GM19468 (cell line): ENCODE data around the gene AP4B1.
A peak's percentile ranks its signal among the peaks of the same experiment; 100 is the strongest.
"Not testable (repeated sequence)": the region's sequence is repeated elsewhere in the genome, so short reads cannot be mapped to it uniquely, and the experiment has no call there.

Experiments used
- ATAC-seq: cut with Tn5 transposase; IDR thresholded peaks from one replicate; pipeline ENCODE4 v1.9.1; 2021; ENCODE audit warnings: mild to moderate bottlenecking, moderate library complexity, moderate number of reproducible peaks; ENCODE audit not compliant: unreplicated experiment; ENCODE audit errors: extremely low read depth

Gene AP4B1

GRCh38 chr1:113904674-113905434 lies at the start of gene AP4B1, which contains the start of gene DCLRE1B:
TSS of gene AP4B1 (minus strand) at chr1:113904799. CDS start at chr1:113904717, 82 bp downstream.
TSS of gene DCLRE1B (plus strand) at chr1:113905326. CDS start at chr1:113905587, 261 bp downstream.
- ATAC-seq: peak; percentile 77

GRCh38 chr1:113951719-113952118 lies 47.1 kb upstream of the AP4B1 start:
- no peak for ATAC-seq

- ATAC-seq: no peak
Observed at GRCh38 chr1:113950908-113951307, 46.3 kb upstream of the AP4B1 start.

- no peak for ATAC-seq
Observed at GRCh38 chr1:113949007-113949406, 44.4 kb upstream of the AP4B1 start.

GRCh38 chr1:113948151-113948550 lies 43.6 kb upstream of the AP4B1 start:
- not testable (repeated sequence) for ATAC-seq

DNA sequence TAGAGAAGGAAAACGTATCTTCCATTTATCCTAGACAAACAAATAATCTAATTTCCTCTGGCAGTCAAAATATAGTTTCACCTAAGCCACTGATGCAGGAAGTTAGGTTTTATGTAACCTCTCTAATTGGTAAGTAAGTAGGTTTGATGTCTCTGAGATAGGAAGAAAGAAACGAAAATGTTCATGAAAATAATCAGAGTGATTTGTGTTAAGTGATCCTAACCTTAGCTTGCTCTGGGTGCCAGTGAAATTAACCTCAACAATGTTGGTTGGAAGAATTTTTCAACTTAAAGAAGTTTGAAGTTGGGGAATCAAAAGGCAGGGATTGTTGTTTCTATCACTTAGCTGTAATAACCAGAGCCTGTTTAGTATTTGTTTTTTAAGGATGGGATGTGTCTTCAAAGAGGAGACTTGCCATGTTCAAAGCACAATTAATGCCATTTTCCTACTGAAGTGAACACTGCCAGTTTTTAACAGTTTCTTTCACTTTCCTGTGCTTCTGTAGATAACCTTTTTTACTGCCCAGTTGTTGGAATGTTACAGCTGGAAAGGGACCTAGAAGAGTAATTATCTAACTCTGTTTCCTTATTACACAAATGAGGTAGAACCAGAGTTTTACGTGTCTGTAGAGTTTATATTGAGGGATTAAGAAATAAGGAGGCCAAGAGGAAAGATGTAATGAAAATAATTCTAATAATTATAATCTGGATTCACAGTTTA lies 42.9 kb upstream of the AP4B1 start:
- ATAC-seq: no peak

DNA sequence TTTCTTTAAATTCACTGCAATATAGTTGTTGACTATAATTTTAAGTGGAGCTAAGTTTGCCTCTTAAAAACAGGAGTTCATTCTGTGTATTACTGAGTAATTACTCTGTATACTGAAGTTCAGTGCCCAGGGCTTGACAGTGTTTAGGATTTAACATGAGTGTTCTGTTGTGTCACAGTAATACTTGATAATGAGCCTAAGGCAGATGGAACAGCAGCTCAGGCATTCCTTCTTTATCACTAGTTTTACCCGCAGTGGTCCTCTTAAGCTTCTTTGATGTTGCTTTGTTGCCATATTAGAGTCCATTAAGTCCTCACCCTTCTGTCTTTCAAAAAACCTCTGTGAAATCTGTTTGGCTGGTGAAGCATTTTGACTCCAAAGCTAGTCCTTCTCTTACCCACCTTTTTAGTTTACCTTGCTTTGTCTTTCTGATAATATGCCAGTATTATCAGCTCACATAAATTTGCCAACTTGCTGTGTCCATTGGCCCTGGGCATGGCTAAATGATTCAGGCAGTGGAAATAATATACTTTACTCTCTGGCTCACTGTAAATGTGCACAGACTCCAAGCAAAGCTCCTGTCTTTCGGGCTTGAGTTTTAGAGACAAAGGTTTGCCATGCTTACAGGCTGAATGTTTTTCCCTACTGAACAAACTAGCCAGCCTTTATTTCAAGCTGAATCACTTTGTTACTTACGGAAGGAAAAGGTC lies 42.2 kb upstream of the AP4B1 start:
- ATAC-seq: no peak

GRCh38 chr1:113946112-113946511 lies 41.5 kb upstream of the AP4B1 start:
- ATAC-seq: no peak

DNA sequence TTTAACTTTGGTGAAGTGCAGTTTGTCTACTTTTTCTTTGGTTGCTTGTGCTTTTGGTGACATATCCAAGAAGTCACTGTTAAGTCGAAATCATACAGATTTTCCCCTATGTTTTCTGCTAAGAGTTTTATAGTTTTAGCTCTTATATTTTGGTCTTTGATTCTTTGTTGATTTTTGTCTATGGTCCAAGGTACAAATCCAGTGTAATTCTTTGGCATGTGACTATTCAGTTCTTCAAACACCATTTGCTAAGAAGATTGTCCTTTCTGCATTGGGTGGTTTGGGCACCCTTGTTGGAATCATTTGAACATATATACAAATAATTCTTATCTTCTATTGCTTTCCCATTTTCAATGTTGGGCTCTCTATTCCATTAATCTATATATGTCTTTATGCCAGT lies 40.7 kb upstream of the AP4B1 start:
- no peak for ATAC-seq

- ATAC-seq: no peak
Observed at GRCh38 chr1:113943028-113943811, 38.6 kb upstream of the AP4B1 start.

DNA sequence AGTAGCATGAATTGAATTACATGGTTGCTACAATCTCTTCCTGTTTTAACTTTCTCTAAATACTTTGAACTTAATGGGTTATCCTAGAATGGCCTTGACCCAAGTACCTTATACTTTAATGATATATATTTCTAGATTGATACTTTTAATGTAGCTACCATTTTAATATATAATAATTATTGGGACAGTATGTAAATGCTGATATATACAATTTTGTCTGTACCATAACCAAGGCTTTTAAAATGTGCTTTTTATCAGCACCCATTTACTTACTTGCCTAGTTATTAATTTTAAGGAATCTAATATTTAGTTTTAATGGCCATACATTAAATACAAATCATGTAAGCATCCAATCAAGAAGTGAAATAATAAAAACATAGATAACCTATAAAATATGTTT lies 37.9 kb upstream of the AP4B1 start:
- no peak for ATAC-seq

DNA sequence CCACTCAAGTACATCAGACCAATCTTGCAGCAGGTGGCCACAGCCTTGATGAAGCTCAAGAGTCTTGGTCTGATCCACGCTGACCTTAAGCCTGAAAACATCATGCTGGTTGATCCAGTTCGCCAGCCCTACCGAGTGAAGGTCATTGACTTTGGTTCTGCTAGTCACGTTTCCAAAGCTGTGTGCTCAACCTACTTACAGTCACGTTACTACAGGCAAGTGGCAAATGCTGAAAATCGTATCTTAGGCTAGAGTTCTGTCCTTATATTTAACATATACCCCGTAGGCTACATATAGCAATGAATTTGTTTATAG lies 36.6 kb upstream of the AP4B1 start:
- ATAC-seq: no peak

GRCh38 chr1:113940365-113941244 lies 36.0 kb upstream of the AP4B1 start:
- no peak for ATAC-seq

DNA sequence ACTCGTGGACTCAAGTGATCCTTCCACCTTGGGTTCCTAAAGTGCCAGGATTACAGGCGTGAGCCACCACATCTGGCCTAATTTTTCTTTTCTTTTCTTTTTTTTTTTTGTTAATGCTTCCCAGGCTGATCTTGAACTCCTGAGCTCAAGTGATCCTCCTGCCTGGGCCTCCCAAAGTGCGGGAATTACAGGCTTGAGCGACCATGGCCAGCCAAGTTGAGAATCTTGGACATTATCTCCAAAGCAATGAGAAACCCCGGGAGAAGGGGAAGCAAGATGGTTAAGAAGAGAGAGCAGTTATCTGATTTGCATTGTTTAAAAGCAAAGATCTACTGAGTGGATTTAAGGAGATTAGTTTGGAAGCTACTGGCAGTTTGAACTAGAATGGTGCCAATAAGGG lies 33.6 kb upstream of the AP4B1 start:
- no peak for ATAC-seq

DNA sequence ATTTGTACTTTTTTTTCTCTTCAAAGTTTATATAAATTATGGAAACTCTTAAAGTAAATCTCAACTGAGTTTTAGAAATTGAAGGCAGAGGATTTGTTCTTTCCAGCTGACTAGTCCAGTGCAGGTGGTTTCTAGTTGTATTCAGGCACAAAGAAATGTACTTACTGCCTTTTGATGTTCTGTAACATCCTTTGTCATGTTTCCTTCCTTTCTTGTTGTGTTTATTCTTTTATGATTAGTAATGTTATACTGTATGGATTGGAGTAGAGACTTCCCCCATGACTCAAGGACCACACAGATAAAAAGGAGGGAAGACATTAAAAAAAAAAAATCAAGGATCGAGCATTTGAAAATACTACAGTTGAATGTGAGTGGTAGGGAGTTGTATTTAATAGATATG lies 32.5 kb upstream of the AP4B1 start:
- no peak for ATAC-seq

DNA sequence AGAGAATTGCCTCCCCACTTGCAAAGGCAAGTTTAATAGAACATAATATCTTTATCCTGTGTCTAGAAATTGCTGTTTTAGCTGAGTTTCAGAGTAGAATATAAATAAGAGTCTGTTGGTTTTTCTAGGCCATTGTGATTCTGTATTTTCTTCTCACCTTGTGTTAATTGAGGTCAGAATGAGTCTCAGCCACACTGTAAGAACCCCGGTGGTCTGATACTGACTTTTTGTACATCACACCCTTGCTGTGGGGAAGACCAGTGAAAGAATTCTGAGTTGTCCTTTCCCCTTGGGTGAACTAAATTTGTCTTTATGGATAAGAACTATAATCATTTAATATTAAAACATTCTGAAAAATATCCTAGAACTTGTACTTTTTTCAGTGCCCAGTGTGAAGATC lies 31.4 kb upstream of the AP4B1 start:
- no peak for ATAC-seq

- no peak for ATAC-seq
Observed at GRCh38 chr1:113935176-113935575, 30.6 kb upstream of the AP4B1 start.

GRCh38 chr1:113934511-113935055 lies 30.0 kb upstream of the AP4B1 start:
- no peak for ATAC-seq

GRCh38 chr1:113934006-113934405 lies 29.4 kb upstream of the AP4B1 start:
- ATAC-seq: no peak
